Measurements from ENCODE around the gene IL12B.
"Not testable (repeated sequence)": the region's sequence is repeated elsewhere in the genome, so short reads cannot be mapped to it uniquely, and the experiment has no call there.

Gene IL12B

DNA sequence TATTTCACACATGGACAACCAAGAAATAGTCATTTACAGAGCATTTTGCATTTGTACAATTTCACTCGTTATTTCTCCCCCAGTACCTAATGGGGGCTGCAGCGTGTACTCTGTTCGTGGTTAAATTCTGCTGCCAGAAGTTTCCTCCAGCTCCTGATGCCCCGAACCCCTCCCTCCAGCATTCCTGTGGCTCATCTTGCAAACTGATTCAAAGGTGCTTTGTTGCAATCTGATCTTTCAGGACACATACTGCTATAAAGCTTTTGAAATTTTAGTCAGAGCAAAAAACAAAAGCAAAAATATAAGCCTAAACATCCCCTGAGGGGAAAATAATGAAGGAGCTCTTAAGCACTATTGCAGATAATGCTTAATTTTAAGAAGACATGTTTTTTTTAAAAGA lies 39.5 kb downstream of the IL12B start:
- peak; percentile 3 for DNase-seq (ENCODE audit: low spot score)

DNA sequence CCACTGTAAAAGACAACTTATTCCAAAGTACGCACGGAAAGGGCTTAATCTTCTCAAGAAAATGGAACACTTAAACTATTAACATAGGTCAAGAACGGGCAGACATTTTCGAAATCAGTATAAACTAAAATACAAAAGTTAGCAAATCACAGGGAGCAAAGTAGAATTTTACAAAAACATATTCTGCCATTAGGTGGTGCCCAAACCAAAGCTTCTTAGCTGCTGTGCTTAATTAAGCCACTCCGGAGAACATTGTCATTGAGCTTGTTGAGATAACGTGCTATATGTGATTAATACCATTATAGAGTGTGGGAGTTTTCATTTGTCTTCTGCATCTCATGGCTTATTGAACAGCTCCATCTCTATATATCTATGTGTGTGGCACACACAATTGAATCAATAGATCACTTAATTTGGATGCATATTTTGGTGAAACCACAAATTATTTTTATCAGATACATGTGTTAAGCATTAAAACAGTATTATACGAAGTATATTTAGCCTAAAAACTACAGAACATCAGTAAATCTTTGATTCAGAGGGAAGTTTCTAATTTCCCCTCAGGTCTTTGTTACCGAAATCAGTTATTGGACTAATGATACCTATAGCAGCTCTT lies 43.8 kb downstream of the IL12B start:
- DNase-seq (ENCODE audit: low spot score): no peak

DNA sequence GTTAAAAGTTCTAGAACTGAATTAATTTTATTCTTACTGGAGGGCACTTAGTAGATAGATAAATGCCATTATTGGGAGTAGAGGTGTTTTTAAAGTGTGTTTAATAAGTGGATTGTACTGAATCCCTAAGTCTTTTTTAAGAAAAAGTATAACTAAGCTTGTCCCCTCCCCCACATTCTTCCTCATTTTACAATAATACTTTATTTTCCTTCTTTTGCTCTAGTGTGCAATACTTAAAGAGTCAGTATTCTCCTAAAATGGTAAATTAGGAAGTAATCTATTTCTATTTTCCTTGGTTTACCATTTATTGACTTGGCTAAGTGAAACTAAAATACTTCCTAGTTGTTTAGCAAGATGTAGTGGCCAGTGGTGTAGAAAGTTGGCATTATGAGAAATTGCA lies 55.6 kb downstream of the IL12B start:
- no peak for DNase-seq (ENCODE audit: low spot score)

DNA sequence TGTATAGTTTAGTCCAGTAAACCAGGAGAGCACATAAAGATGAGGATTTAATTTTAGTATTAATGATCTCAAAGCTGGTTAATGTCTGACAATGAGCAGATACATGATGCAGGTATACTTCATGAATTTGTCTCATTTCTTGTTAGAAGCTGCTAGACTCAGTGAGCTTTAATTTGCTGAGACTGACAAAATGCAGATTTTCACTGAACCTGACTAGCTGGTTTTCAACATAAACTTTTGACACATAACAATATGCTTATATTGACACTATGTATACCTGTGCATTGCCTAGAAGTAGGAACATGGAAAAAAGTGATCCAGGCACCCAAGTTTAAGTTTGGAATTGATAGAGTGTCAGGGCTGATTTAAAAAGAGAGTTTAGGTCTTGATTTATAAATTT lies 56.4 kb downstream of the IL12B start:
- no peak for DNase-seq (ENCODE audit: low spot score)

DNA sequence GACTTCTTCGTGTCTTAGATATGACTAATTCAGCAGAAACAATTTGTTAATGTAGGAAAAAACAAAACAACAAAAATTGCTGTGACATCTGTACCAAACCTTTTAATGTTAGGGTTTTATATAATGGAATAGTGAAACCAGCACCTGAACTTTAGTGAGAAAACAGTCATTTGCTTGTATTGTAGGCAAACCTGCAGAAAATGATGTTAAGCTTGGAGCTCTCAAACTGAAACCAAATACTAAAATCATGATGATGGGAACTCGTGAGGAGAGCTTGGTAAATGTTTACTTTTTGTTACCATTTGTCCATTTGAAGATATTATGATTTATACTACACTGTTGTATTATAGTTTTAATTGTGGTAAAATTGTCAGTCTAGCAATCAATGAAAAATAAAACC lies 60.6 kb downstream of the IL12B start:
- DNase-seq (ENCODE audit: low spot score): no peak

DNA sequence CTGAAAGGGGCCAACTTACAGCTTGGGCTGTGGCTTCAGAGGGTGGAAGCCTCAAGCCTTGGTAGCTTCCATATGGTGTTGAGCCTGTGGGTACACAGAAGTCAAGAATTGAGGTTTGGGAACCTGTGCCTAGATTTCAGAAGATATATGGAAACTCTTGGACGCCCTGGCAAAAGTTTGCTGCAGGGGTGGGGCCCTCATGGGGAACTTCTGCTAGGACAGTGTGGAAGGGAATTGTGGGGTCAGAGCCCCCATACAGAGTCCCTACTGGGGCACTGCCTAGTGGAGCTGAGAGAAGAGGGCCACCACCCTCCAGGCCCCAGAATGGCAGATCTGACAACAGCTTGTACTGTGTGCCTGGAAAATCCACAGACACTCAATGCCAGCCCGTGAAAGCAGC lies 63.5 kb downstream of the IL12B start:
- not testable (repeated sequence) for DNase-seq (ENCODE audit: low spot score)

Measured in COLO829 (cell line).